SK-N-SH (cell line): Measurements from ENCODE around the gene AIMP1. TPM values are rescaled to one million over a fixed set of nuclear protein-coding genes. Genes with fewer than 3 reads are reported as not detected.

Experiments used
- CTCF ChIA-PET: fragments of 300-600, 350-600 bp; formaldehyde crosslinking; extraction: SDS; loops from one replicate; lab custom pipeline; 2021; lab: Yijun Ruan, JAX
- POLR2A ChIA-PET: fragments of 350-600 bp; sonication (Branson Sonifier 250); formaldehyde crosslinking; extraction: SDS; loops from one replicate; lab custom pipeline; 2020; ENCODE audit warnings: antibody characterized with exemption, inconsistent platforms; lab: Yijun Ruan, JAX
- DNase-seq: peaks from one replicate; pipeline ENCODE4 v3.0.0; 2012
- H2AFZ ChIP-seq: fragments of 200-600 bp; sonication (generic); 2 replicates; pipeline ENCODE4 v1.8.1; 2016; ENCODE audit warnings: antibody characterized with exemption, mild to moderate bottlenecking, low read depth
- H3F3A ChIP-seq: fragments of 200-600 bp; sonication (generic); replicated peaks from 2 replicates; pipeline ENCODE3; 2016; ENCODE audit warnings: antibody characterized with exemption, mild to moderate bottlenecking; ENCODE audit not compliant: insufficient read depth
- H3K27ac ChIP-seq, 2 experiments: fragments of 200-500 bp in 1 of 2; fragments of 200-600 bp in 1 of 2; sonication (Bioruptor generic) in 1 of 2; sonication (generic), shearing (Covaris generic) in 1 of 2; 2 replicates each; pipeline versions ENCODE4 v1.5.1 to v1.6.1; 2014 to 2016; ENCODE audit warnings: low read depth in 2 of 2, inconsistent platforms in 1 of 2, low read length in 1 of 2, mild to moderate bottlenecking in 1 of 2, mixed read lengths in 1 of 2
- H3K27me3 ChIP-seq: fragments of 200-600 bp; sonication (generic), shearing (Covaris generic); 2 replicates; pipeline ENCODE4 v1.6.1; 2016; ENCODE audit warnings: mixed run types; ENCODE audit not compliant: insufficient read depth
- H3K36me3 ChIP-seq, 2 experiments: fragments of 200-500 bp in 1 of 2; fragments of 200-600 bp in 1 of 2; sonication (Bioruptor generic) in 1 of 2; sonication (generic) in 1 of 2; replicated peaks in 1 of 2; 2 replicates each; pipeline versions ENCODE3 to v1.5.1; 2014 to 2016; ENCODE audit warnings: low read length in 1 of 2, mild to moderate bottlenecking in 1 of 2; ENCODE audit not compliant: insufficient read depth in 2 of 2, control insufficient read depth in 1 of 2
- H3K4me1 ChIP-seq, 2 experiments: fragments of 200-500 bp in 1 of 2; fragments of 200-600 bp in 1 of 2; sonication (Bioruptor generic) in 1 of 2; sonication (generic), shearing (Covaris generic) in 1 of 2; 2 replicates each; pipeline versions ENCODE4 v1.5.1 to v1.6.1; 2014 to 2016; ENCODE audit warnings: low read depth in 1 of 2, low read length in 1 of 2, mixed run types in 1 of 2; ENCODE audit not compliant: insufficient read depth in 2 of 2, control insufficient read depth in 1 of 2
- H3K4me2 ChIP-seq: fragments of 200-600 bp; sonication (generic), shearing (Covaris generic); 2 replicates; pipeline ENCODE4 v1.6.1; 2017; ENCODE audit warnings: mixed run types
- H3K4me3 ChIP-seq, 2 experiments: fragments of 200-500 bp in 1 of 2; fragments of 200-600 bp in 1 of 2; sonication (Bioruptor generic) in 1 of 2; sonication (generic), shearing (Covaris generic) in 1 of 2; 2 replicates each; pipeline versions ENCODE4 v1.5.1 to v1.8.1; 2014 to 2016; ENCODE audit warnings: low read depth in 2 of 2, inconsistent platforms in 1 of 2, low read length in 1 of 2, mild to moderate bottlenecking in 1 of 2, mixed read lengths in 1 of 2, moderate library complexity in 1 of 2
- H3K79me2 ChIP-seq: fragments of 200-600 bp; sonication (generic); 2 replicates; pipeline ENCODE4 v1.8.1; 2017; ENCODE audit warnings: mild to moderate bottlenecking; ENCODE audit not compliant: insufficient read depth
- H3K9ac ChIP-seq: fragments of 200-600 bp; sonication (generic); 2 replicates; pipeline ENCODE4 v1.6.1; 2017; ENCODE audit warnings: mixed run types
- H3K9me2 ChIP-seq: fragments of 200-600 bp; sonication (generic); 2 replicates; pipeline ENCODE4 v1.6.1; 2017; ENCODE audit warnings: mixed run types
- H3K9me3 ChIP-seq: fragments of 200-600 bp; sonication (generic); 2 replicates; pipeline ENCODE4 v1.6.1; 2017; ENCODE audit warnings: mixed run types, mild to moderate bottlenecking, moderate library complexity
- H4K20me1 ChIP-seq: fragments of 200-600 bp; sonication (generic); 2 replicates; pipeline ENCODE4 v1.6.1; 2017; ENCODE audit warnings: mild to moderate bottlenecking, mixed run types; ENCODE audit not compliant: insufficient read depth
- ELF1 ChIP-seq: IDR thresholded peaks from 2 replicates; pipeline ENCODE4 v1.4.0; 2012
- EP300 ChIP-seq, 2 experiments: IDR thresholded peaks; 2 replicates each; pipeline versions ENCODE4 v1.4.0 to v1.6.1; 2012; ENCODE audit warnings: borderline replicate concordance in 1 of 2, low read depth in 1 of 2, low read length in 1 of 2
- FOSL2 ChIP-seq: IDR thresholded peaks from 2 replicates; pipeline ENCODE4 v1.4.0; 2012; ENCODE audit warnings: low read depth, mild to moderate bottlenecking, moderate library complexity, borderline replicate concordance
- FOXJ3 ChIP-seq: sonication (generic); formaldehyde crosslinking; IDR thresholded peaks from 2 replicates; pipeline ENCODE4 v1.5.1; 2020; ENCODE audit warnings: mild to moderate bottlenecking, missing genetic modification reagents
- JUND ChIP-seq: IDR thresholded peaks from 2 replicates; pipeline ENCODE4 v1.4.0; 2012
- MEF2A ChIP-seq: IDR thresholded peaks from 2 replicates; pipeline ENCODE4 v1.4.0; 2012; ENCODE audit warnings: low read depth, borderline replicate concordance
- NFIC ChIP-seq: IDR thresholded peaks from 2 replicates; pipeline ENCODE4 v1.4.0; 2012; ENCODE audit warnings: borderline replicate concordance
- NRF1 ChIP-seq: IDR thresholded peaks from 2 replicates; pipeline ENCODE4 v1.6.1; 2012; ENCODE audit warnings: low read depth, mild to moderate bottlenecking, low read length
- RCOR1 ChIP-seq: fragments of 150-350 bp; IDR thresholded peaks from 2 replicates; pipeline ENCODE4 v1.6.1; 2017; ENCODE audit warnings: antibody characterized with exemption, low read length
- SIN3A ChIP-seq: IDR thresholded peaks from 2 replicates; pipeline ENCODE4 v1.6.1; 2012; ENCODE audit warnings: low read depth, mild to moderate bottlenecking, low read length, moderate library complexity, borderline replicate concordance
- SMC3 ChIP-seq: IDR thresholded peaks from 2 replicates; pipeline ENCODE4 v1.6.1; 2012; ENCODE audit warnings: low read depth, low read length, improper control_type of control experiment
- TAF1 ChIP-seq: IDR thresholded peaks from 2 replicates; pipeline ENCODE4 v1.6.1; 2012; ENCODE audit warnings: low read depth, mild to moderate bottlenecking, low read length, moderate library complexity, borderline replicate concordance
- TCF12 ChIP-seq: IDR thresholded peaks from 2 replicates; pipeline ENCODE4 v1.4.0; 2012
- TEAD4 ChIP-seq: IDR thresholded peaks from 2 replicates; pipeline ENCODE4 v1.4.0; 2012; ENCODE audit warnings: mild to moderate bottlenecking, borderline replicate concordance; ENCODE audit not compliant: insufficient read depth
- WGBS: methylation state at CpG from one replicate; pipeline ENCODE4 v1.1.6; 2017; ENCODE audit warnings: low lambda C conversion rate; 5-methylcytosine and 5-hydroxymethylcytosine counted together
- polyA plus RNA-seq, 3 experiments: library from polyadenylated mRNA; depleted of rRNA; stranded (reverse); fragments of >200 nt; gene quantifications; 2 replicates each; pipeline ENCODE4 v1.2.3, GENCODE V29; 2012
- TF ChIP-seq, protein P1 (sequence below): fragments of 150-350 bp; IDR thresholded peaks from 2 replicates; pipeline ENCODE4 v1.6.1; 2016; ENCODE audit warnings: mild to moderate bottlenecking, low read depth, low read length
- TF ChIP-seq, protein P2 (sequence below): fragments of 200-600 bp; sonication (generic); IDR thresholded peaks from 2 replicates; pipeline ENCODE4 v1.6.1; 2017; ENCODE audit warnings: antibody characterized with exemption, mild to moderate bottlenecking, moderate library complexity
- TF ChIP-seq, protein P3 (sequence below): IDR thresholded peaks from 2 replicates; pipeline ENCODE4; 2012
- TF ChIP-seq, protein P4 (sequence below): fragments of 150-350 bp; IDR thresholded peaks from 2 replicates; pipeline ENCODE4 v1.6.1; 2017; ENCODE audit warnings: antibody characterized with exemption, low read length, low read depth, borderline replicate concordance
- TF ChIP-seq, protein P5 (sequence below): IDR thresholded peaks from 2 replicates; pipeline ENCODE4 v1.4.0; 2012; ENCODE audit warnings: low read depth, borderline replicate concordance

Gene AIMP1
- polyA plus RNA-seq, 1 of the 3 experiments (the other 2 are of a cell fraction): 14.0 TPM

DNA sequence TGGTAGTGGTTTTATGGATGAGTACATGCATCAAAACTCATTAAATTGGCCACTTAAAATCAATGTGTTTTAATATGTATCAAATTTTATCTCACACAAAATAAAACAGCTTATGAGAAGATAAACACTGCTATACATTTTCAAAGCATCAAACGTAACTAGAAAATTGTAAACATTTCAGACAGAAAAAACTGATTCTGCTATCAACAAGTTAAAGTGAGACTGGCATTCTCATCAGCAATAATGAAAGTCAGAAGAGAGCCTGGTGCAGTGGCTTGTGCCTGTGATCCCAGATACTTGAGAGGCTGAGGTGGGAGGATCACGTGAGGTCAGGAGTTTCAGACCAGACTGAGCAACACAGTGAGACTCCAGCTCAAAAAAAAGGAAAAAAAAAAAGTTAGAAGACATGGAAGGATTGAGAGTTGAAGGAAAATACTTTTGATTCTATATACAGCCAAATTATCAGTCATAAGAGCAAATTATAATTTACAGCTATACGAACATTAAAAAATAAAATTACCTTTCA lies 3.3 kb upstream of the AIMP1 start (continued):
- TF ChIP-seq, protein P1, sequence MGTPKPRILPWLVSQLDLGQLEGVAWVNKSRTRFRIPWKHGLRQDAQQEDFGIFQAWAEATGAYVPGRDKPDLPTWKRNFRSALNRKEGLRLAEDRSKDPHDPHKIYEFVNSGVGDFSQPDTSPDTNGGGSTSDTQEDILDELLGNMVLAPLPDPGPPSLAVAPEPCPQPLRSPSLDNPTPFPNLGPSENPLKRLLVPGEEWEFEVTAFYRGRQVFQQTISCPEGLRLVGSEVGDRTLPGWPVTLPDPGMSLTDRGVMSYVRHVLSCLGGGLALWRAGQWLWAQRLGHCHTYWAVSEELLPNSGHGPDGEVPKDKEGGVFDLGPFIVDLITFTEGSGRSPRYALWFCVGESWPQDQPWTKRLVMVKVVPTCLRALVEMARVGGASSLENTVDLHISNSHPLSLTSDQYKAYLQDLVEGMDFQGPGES: no peak
- no peak for TF ChIP-seq FOSL2
- TF ChIP-seq NRF1: no peak
- no peak for TF ChIP-seq SMC3
- TF ChIP-seq, protein P2, sequence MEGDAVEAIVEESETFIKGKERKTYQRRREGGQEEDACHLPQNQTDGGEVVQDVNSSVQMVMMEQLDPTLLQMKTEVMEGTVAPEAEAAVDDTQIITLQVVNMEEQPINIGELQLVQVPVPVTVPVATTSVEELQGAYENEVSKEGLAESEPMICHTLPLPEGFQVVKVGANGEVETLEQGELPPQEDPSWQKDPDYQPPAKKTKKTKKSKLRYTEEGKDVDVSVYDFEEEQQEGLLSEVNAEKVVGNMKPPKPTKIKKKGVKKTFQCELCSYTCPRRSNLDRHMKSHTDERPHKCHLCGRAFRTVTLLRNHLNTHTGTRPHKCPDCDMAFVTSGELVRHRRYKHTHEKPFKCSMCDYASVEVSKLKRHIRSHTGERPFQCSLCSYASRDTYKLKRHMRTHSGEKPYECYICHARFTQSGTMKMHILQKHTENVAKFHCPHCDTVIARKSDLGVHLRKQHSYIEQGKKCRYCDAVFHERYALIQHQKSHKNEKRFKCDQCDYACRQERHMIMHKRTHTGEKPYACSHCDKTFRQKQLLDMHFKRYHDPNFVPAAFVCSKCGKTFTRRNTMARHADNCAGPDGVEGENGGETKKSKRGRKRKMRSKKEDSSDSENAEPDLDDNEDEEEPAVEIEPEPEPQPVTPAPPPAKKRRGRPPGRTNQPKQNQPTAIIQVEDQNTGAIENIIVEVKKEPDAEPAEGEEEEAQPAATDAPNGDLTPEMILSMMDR: no peak
- TF ChIP-seq TCF12: no peak

DNA sequence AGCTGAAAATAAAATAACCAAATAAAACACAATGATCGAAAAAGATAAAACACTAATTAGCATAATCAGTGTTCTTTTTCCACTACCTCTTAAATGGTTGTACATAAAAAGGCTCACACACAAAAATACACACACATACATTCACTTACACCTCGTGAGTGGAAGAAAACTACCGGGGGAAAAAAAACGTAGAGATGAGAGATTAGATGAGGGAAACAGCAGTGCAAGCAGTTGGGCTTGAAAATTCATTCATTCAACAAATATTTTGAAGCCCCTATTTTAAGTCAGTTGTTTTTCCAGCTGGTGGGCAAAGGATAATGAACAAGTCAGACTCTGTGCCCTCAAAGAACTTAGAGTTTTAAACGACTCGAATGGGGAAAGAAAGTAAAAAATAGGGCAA lies 1.4 kb upstream of the AIMP1 start:
- H3K9me3 ChIP-seq: no peaks in the 10 kb centered on the region
- peaks cover 89% of the 10 kb centered on the region for H3K79me2 ChIP-seq
- H3K4me3 ChIP-seq: peak overlapping the region; percentile 98 to 99
- peaks cover 11 to 23% of the 10 kb centered on the region in 2 experiments; a peak in 3 of 4 replicates for H3K4me1 ChIP-seq
- H3K27me3 ChIP-seq: no peaks in the 10 kb centered on the region
- peaks cover 26% of the 10 kb centered on the region for H3F3A ChIP-seq
- no peaks in the 10 kb centered on the region for H3K9me2 ChIP-seq
- no peak for DNase-seq
- POLR2A ChIA-PET: no interaction called here
- H4K20me1 ChIP-seq: no peaks in the 10 kb centered on the region
- peak overlapping the region; percentile 92 for H3K9ac ChIP-seq
- peak overlapping the region in 1 of 2 experiments; percentile 94; a peak in 3 of 4 replicates for H3K27ac ChIP-seq
- 5% methylated on average over 6 of the region's 6 CpGs for WGBS
- H2AFZ ChIP-seq: peak overlapping the region; percentile 91
- CTCF ChIA-PET: interaction anchor here (1.2 kb wide), 1 partner anchor 48 kb away, joined by 3 read pairs; no protein-coding TSS in a partner anchor
- TF ChIP-seq, protein P3, sequence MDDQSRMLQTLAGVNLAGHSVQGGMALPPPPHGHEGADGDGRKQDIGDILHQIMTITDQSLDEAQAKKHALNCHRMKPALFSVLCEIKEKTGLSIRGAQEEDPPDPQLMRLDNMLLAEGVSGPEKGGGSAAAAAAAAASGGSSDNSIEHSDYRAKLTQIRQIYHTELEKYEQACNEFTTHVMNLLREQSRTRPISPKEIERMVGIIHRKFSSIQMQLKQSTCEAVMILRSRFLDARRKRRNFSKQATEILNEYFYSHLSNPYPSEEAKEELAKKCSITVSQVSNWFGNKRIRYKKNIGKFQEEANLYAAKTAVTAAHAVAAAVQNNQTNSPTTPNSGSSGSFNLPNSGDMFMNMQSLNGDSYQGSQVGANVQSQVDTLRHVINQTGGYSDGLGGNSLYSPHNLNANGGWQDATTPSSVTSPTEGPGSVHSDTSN: no peak
- TF ChIP-seq JUND (no peak), SIN3A (no peak), MEF2A (no peak), FOXJ3 (CRISPR knock-in tag) (no peak), TCF12 (no peak), RCOR1 (no peak), TEAD4 (no peak), SMC3 (no peak), TAF1 (no peak), NFIC (no peak), EP300 (IDR thresholded peaks at IDR 0.05; ENCODE audit: borderline replicate concordance in 1 of 2, low read depth in 1 of 2, low read length in 1 of 2) (no peak), ELF1 (no peak)
- TF ChIP-seq, protein P4, sequence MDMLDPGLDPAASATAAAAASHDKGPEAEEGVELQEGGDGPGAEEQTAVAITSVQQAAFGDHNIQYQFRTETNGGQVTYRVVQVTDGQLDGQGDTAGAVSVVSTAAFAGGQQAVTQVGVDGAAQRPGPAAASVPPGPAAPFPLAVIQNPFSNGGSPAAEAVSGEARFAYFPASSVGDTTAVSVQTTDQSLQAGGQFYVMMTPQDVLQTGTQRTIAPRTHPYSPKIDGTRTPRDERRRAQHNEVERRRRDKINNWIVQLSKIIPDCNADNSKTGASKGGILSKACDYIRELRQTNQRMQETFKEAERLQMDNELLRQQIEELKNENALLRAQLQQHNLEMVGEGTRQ: no peak
- TF ChIP-seq, protein P2: no peak
- TF ChIP-seq, protein P1: no peak
- TF ChIP-seq, protein P5, sequence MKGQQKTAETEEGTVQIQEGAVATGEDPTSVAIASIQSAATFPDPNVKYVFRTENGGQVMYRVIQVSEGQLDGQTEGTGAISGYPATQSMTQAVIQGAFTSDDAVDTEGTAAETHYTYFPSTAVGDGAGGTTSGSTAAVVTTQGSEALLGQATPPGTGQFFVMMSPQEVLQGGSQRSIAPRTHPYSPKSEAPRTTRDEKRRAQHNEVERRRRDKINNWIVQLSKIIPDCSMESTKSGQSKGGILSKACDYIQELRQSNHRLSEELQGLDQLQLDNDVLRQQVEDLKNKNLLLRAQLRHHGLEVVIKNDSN: no peak
- peak overlapping the region; percentile 94 for H3K4me2 ChIP-seq
- peaks cover 0 to 7% of the 10 kb centered on the region in 2 experiments for H3K36me3 ChIP-seq
